ENCODE measurements around the gene BAG2.

The BAG2 gene

DNA sequence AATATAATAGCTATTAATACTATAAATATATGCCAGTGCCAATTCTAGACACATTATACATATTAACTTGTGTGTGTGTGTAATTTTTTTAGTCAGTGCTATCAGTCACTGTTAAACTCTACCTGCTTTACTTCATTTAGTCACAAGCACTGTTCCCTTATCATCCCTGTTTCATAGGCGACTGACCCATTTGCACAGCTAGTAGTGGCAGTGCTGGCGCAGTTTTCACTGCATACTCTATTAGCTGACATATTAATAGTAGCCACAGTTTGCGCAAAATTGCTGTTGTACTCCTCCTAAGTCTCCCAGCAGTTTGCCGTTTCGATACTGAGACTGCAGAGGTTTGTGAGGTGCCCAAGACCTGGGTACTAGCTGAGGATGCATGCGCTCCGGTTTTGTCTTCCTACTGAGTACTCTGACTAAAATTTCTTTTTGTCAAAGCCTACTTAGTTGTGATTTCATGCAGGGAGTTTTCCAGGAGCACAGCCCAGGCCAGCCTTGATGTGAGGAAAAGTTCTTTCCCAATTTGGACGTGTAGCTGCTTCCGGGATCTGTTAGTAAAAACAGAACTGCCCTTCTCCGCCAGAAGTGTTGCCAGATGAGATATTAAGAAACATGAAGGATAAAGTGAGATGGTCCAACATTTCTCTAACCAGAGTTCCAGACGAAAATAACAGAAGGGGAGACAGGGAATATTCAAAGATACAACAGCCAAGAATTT, 5.6 kb downstream of the BAG2 start:
- no peak for DNase-seq

GRCh38 chr6:57180596-57180995, 8.5 kb downstream of the BAG2 start:
- DNase-seq = no peak

- no peak for DNase-seq
Observed at GRCh38 chr6:57182017-57182432, 9.9 kb downstream of the BAG2 start.

DNA sequence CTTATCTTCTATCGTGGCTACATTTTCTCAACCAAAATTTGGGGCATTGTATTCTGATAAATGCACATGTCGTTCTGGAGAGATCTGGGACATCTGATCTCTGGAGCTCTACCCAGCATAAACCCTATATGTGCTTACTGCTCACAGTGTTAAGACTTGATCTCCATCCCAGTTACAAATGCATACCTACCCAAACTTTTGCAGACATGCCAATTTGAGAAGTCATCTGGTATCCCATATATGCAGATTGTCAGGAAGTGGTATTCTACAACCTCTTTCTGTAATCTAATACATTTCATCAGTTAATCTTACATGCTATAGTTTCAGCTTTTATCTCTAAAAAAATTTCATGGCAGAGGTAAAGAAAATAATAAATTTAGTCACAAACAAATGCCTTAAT, 11.2 kb downstream of the BAG2 start:
- no peak for DNase-seq

DNA sequence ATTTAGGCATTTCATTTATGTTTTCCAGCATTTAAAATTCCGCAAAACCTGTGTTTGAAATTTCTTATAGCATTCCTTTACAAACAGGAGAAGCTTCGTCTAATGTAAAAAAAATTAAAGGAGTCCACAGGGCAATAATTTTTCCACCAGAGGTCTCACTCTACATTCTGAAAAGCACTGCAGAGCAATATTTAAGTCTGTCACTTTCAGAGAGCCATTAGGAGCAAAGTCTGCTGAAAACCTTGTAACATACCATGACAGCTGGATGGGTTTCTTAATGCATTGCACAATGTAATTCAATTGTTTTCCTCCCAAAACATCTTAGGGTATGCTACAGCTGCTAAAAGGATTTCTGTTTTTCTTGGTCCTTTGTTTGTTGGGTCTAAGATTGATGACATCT, 18.0 kb downstream of the BAG2 start:
- no peak for DNase-seq

DNA sequence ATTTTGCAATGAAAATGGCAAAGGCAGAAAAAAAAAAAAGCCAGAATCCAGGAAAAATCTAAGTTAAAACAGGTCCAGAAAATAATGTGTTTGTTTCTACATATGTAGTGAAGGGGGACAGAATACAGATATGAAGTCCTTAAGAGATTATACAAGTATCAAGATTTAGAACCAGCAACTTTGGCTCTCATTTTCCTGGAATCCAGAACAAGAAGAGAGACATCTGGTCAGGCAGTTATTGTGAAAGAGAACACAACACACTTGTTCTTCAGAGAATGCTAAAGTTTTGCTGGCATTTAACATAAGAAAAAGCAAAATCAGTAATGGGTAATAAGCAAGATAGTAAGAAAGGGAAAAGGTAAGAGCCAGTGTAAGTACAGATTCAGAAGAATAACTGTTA, 21.1 kb downstream of the BAG2 start:
- DNase-seq = no peak

- no peak for DNase-seq
Observed at GRCh38 chr6:57195457-57195856, 23.3 kb downstream of the BAG2 start.

DNA sequence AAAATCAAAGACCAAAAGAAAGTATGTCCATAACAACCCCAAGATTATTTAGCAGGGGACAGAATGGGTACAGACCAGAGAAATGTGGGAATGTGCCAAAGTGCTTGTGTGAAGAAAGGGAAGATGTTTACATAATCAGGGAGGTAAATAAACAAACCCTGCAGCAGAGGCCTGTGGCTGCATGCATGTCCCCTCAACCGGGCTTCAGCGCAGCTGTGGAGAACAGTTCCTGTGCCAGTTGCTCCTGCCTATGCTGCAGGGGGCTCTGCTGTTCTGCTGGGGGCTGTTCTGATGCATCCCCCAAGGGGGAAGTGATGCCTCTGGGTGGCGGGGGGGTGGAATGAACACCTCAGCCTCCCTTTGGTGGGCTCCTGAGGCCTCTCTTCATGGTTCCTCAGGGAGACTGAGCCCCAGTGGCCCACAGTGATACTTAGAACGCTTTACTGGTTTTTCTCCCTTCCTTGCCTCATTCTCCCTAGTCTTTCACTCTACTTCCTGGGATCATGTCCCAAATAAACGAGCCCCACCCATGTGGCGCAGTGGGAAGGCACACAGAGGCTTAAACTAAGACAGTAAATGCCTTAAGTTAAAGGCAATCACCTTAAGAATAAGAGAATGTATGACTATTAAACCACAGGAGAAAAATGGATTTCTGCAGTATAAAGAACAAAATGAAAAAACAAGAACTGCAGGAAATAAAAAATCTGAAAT, 27.0 kb downstream of the BAG2 start:
- DNase-seq = no peak

- no peak for DNase-seq
Observed at GRCh38 chr6:57201718-57202117, 29.6 kb downstream of the BAG2 start.

DNA sequence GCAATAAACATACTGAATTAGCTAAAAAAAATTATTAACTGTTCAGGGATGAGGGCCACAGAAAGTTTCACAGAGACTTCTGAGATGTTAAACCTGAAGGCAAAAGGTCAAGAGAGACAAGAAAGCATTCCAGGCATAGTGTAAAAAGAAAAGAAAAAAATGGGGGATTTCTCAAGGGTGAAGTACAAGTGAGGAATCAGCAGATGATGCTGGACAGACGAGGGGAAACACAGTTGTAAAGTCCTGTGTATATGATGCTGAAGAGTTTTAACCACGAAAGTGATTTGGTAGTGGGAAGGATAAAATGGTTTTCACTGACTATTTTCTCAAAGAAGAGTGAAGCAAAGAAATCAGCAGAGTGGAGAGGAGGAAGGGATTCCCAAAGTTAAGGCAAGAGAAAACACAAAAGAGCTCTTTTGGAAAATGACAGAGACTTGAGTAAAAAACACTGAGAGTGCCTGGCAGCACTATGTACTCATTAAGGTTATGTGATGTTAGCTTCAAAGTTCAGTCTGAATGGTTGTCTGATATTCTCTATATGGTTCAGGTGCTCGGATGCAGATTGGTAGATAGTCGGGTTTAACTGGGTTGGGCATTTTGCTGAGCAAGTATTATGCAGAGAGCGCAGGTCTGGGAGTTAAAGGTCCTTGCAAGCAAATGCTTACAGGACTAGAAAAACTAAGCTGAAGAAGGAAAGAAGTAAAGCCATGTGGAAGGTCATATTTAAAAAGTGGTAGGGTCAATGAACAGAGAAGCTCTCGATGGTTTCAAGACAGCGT, 33.6 kb downstream of the BAG2 start:
- DNase-seq = no peak

GRCh38 chr6:57207141-57207540, 35.0 kb downstream of the BAG2 start:
- no peak for DNase-seq

GRCh38 chr6:57207872-57208271, 35.7 kb downstream of the BAG2 start:
- no peak for DNase-seq

DNA sequence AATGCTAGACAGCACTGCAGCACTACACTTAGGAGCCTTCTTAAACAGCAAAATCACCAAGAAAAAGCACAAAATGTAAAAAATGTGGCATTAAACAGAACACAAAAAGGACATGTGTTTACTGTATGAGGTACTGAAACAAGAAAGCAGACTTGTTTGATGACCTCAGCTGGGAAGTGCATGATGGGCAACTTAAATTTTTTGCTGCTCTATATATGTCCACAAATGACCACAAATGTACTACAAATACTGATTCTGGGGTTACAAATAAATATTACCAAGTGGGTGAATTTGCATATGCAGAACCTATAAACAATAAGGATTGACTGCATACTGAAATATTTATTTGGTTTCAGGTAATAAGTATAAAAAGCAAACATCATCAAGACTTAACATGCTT, 36.9 kb downstream of the BAG2 start:
- DNase-seq = no peak

- no peak for DNase-seq
Observed at GRCh38 chr6:57210060-57210459, 37.9 kb downstream of the BAG2 start.

- no peak for DNase-seq
Observed at GRCh38 chr6:57215260-57215659, 43.1 kb downstream of the BAG2 start.

DNA sequence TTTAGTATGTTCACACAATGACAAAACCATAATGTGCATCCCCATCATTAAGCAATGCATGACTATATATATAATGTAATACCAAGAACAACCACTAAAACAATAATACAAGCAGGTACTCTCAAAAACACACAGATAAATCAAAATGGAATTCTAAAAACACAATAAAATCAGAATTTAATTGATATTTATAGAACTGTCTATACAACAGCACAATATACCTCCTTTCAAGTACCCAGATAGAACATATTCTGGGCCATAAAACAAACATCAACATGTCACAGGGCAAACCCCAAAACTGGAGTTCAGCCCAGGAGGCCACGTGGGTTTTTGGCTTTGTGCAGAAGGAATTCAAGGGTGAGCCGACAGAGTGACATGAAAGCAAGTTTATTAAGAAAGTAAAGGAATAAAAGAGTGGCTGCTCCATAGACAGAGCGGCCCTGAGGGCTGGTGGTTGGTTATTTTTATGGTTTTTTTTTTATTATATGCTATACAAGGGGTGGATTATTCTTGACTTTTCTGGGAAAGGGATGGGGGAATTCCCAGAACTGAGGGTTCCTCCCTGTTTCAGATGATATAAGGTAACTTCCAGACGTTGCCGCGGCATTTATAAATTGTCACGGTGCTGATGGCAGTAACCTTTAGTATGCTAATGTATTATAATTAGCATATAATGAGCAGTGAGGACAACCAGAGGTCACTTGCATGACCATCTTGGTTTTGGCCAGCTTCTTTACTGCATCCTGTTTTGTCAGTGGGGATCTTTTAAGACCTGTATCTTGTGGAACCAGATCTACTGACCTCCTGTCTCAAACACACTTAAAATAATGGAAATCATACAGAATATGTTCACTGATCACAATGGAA, 44.3 kb downstream of the BAG2 start:
- no peak for DNase-seq

DNA sequence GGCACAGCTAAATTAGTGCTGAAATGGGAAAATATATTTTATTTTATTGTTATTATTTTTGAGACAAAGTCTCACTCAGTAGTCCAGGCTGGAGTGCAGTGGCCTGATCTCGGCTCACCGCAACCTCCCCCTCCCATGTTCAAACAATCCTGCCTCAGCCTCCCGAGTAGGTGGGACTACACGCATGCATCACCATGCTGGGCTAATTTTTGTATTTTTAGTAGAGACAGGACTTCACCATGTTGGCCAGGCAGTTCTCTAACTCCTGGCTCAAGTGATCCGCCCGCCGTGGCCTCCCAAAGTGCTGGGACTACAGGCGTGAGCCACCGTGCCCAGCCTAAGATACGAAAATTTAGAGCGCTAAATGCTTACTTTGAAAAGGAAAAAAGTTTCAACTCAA, 45.1 kb downstream of the BAG2 start:
- DNase-seq = no peak

- no peak for DNase-seq
Observed at GRCh38 chr6:57220083-57220703, 48.1 kb downstream of the BAG2 start.

- DNase-seq = peak; percentile 83
Observed at GRCh38 chr6:57221191-57221935, 49.2 kb downstream of the BAG2 start.

DNA sequence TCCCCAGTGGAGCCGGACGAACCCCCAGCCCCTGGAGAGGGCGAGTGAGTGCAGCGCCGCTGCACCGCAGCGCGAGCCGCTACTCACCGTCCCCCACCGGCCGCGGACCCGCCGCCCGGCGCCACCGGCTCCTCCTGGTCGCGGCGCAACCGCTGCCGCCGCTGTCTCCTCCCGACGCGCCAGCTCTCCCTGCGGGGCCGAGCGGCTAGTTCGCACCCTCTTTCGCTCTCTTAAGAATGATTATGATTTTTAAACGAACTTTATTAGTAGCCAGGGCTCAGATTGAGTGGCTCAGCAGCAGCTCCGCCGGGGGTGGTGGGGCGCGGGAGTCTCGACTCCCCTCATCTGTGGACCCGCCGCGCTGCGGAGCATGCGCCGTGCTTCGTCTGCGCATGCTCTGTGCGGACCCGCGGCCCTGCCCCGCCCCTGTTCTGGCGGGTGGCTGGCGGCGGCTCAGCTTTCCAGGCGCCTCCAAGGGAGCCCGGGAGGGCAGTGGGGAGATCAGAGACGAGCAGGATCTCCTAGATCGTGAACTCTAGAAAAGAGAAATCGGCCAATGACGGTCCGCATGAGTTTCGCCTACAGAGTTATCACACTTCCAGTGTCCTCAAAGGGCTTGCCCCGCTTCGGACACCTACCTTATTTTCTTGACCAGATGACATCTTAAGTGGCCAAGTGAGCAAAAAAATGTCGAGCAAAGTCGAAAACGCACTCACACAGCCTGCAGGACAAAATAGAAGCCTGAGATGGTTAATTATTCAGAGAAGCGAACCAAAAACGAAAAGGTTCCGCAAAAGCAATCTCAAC, 50.0 kb downstream of the BAG2 start, which contains the start of gene RAB23:
RAB23 (minus strand) TSS at position 372 of the 807 bp plus-strand sequence. CDS start 11,927 bp downstream, outside the sequence.
- peak; percentile 94 for DNase-seq

DNA sequence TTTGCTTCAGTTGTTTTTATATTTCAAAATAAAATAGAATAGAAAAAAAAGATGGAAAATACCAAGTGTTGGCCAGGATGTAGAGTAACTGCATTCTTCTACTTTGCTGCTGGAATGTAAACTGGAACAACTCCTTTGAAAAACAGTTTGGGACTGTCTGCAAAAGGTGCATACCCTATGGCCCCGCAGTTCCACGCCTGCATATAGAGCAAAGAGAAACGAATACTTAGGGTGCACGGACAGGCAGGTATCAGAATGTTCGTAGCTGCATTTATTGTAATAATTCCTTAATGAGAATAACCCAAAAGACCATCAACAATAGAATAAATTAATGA, 50.6 kb downstream of the BAG2 start:
- no peak for DNase-seq

All from activated CD8-positive, alpha-beta memory T cell treated with anti-CD3 and anti-CD28 coated beads for 24 hours (primary cell).